ENCODE data around the gene TTC22.

Gene TTC22

GRCh38 chr1:54808443-54809207 is 7.5 kb upstream of the TTC22 start:
- DNase-seq: no peak

- no peak for DNase-seq
These were observed 6.6 kb upstream of the TTC22 start for GRCh38 chr1:54807756-54808155.

- DNase-seq: no peak
These were observed 5.9 kb upstream of the TTC22 start for GRCh38 chr1:54806931-54807611.

GRCh38 chr1:54805981-54806381 is 4.9 kb upstream of the TTC22 start:
- DNase-seq: no peak

DNA sequence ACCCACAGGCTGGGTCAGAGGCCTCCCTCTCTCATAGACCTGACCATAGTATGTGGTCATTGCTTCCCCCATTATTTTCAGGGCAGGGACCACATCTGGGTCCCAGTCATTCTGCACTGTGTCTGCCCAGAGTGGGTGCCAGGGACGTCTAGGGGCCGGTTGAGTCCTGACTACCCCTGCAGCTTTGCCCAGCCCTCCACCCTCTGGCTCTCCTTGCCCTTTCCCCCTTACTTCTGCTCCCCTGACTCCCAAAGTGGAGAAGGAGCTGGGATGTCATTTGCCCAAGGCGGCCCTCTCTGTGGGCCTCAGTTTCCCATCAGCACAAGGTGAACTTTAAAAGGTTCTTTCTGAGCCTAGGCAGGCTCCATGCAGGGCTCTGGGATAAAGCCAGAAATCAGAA is 4.3 kb upstream of the TTC22 start:
- no peak for DNase-seq

DNA sequence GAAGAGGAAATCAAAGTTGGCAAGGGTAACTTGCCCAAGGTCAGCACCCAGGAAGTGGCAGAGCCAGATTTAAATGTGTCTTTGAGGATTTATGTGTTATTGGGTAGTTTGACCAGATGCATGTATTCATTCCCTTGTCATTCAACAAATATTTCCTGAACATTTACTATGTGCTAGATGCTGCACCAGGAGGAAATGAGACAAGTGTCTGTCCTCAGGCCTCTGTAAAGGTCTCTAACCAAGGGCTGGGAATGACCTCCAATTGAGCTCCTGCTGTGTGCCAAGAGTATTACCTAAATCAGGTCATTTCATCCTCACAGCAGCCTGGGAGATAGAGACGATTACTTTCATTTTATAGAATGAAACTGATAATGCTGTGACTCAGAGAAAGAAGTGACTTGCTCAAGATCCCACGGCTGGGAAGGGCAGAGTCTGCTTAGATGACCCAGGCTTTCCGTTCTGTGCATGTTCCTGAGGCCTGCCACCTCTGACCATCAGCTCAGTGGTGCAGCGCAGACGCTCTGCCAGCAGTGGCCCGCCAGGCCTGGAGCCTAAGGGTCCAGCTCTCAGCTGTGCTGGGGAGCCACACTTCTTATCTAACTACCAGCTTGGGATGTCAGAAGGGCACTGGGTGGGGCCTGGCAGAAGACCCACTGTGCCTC is 3.5 kb upstream of the TTC22 start:
- DNase-seq: no peak

- DNase-seq: no peak
These were observed 2.8 kb upstream of the TTC22 start for GRCh38 chr1:54803761-54804470.

DNA sequence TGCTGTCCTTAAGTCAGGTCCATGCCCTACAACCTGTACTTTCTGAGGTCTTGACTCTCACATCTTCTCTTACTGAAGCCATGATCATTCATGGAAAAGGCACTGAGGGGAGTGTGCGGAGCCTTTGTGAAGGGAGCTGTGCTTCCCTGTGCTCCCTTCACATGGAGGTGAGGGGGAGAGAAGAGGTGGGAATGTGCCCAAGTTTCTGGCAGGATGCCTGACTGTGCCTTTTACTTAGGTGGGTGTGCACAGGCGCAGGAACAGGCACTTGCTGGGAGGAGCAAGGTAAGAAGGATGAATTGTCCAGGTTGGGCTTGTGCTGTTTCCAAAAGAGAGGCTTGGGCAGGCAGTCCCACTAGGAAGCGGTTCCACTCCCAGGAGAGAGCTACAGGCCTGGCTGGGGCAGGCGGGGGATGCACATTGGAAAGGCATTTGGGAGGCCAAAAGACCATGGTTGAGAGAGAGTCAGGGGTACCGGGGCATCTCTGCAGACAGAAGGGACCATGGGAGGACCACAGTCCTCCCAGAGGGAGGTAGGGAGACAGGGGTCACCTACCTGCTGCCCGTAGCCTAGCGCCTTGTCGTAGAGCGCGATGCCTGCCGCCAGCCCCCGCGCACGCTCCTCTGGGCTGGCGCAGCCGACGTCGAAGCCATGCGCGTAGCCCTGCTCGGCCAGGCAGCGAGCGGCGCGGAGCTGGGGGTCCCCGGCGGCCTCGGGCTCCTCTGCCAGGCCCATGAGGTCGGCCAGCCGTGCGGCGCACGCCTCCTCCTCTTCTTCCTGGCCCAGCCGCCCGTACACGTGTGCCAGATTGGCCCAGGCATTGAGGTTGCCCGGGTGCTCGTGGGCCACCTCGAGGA is 853 bp downstream of the TTC22 start:
- DNase-seq: no peak

DNA sequence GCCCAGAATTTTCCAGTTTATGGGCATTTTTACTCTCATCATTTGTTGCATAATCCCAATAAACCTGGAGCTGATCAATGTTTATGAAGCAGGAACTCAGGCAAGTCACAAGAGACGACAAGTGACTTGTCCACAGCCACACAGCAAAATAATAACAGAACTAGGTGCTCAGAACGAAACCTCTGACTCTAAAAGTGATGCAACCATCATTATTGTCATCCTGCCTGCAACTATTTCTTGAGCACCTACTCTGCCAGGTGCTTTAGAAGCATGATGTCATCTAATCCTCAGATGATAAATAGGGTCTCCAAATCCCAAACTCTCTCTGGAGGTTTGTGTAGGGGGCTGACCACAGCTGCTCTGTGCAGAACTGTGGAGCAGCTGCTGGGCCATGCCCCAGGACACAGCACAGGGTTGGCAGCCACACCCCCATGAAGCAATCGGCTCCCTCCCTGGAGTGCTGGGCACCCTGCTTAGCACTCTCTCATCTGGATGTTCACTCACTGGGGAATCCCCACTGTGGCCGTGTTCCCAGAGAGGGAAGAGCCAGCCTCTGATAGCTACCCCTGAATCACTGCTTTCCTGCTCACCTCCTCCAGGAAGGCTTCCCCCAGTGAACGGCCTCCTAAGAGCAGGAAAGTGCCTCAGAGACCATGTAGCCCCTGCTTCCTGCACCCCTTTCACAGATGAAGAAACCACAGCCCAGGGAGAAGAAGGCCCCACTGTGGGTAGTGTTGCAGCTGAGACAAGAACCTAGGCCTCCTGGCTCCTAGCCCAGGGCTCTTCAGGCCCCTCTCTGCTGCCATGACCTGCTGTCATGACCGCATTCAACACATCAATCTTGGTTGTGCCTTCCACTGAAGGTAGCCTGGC is 2.1 kb downstream of the TTC22 start:
- no peak for DNase-seq

GRCh38 chr1:54798206-54798605 is 2.9 kb downstream of the TTC22 start:
- no peak for DNase-seq

DNA sequence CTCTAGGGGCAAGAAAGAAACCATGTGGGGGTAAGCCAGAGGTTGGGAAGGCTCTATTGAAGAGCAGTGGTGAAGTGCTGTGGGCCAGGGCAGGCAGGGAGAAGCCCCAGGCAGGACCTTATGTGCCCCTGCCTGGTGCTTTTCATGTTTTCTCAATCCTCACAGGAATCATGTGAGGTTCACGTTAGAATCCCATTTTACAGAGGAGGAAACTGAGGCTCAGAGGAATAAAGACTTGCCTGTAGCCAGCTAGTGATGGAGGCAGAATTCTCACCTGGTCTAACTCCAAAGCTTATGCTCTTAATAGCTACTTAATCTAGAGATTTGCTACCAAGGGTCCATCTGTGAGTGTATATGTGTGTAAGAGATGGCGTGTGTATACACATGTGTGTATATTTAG is 4.2 kb downstream of the TTC22 start:
- DNase-seq: no peak

DNA sequence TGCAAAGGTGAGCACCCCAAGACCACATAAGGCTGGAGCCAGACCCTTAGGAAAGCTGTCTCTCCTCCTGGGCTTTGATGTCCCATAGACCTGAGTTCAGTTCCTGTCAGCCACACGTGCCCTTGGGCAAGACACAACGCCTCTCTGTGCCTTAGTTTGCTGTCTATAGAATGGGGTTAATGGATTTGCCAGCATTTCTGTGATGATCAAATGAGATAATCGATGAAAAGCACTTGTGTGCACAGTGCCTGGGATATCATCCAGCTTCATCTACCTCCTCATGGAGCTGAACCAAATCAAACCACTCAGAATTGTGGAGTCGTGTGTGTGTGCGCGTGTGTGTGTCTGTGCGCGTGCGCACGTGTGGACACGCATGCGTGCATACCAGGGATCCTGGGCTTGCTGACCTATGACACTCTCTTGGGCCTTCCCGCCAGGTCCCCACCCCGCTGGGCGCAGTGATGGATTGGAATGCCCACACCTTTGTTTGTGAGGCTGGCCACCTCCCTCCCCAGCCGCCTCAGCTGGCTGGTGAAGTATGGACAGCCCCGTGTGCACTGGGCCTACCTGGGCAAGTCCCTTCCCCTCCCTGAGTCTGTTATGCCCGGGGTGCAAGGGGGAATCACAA is 5.2 kb downstream of the TTC22 start:
- DNase-seq: no peak

DNA sequence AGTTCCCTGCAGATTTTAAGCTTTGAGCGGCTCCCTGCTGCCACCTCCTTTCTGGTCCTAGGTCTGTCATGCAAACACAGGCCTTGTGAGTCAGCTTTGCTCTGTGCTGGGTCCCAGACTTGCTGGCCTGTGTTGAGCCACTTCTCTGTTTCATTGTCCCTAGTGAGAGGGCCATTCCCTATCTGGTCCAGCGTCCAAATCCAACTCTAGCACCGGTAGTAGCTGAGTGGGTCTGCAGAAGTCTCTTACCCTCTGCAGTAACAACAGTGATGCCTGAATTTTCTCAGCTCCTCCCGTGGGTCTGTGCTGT is 5.8 kb downstream of the TTC22 start:
- no peak for DNase-seq

DNA sequence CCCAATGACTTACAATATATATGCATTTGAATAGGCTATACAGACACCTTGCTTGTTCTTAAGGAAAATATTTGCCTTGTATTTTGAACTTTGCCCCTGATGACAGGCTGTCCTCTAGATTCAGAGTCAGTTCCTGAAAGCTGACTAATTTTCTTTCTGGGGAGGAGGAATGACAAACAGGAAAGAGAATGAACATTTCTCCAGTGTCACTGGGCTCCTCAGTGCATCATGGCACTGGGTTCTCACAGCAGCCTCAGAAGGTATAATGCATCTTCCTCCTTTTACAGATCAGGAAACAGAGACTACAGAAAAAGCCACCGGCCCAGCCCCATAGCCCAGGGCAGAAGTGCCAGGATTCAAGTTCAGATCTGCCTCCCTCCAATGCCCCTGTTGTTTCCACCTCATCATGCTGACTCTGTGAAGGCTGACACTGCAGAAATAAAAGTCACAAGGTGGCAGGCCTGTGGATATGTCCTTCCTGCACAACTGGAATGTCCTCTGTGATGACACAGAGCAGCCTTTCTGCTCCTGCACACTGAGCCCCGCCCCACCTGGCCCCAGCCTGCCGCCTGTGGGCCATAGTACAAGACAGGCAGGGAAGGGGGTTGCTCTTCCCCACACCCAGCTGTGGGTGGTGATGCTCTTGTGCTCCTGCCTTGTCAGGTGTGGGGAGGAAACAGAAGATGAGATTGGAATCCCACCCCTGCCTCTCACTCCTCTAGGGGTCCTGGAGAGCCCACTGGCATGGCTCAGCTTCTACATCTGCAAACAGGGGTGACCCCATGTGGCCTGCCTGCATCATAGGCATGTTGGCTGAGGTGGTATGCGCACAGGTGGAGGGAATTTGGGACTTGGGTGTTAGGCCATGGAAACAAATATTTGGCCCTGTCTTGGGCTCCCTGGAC is 6.4 kb downstream of the TTC22 start:
- no peak for DNase-seq

GRCh38 chr1:54792686-54793282 is 8.3 kb downstream of the TTC22 start:
- no peak for DNase-seq

- DNase-seq: no peak
These were observed 9.1 kb downstream of the TTC22 start for GRCh38 chr1:54791880-54792522.

DNA sequence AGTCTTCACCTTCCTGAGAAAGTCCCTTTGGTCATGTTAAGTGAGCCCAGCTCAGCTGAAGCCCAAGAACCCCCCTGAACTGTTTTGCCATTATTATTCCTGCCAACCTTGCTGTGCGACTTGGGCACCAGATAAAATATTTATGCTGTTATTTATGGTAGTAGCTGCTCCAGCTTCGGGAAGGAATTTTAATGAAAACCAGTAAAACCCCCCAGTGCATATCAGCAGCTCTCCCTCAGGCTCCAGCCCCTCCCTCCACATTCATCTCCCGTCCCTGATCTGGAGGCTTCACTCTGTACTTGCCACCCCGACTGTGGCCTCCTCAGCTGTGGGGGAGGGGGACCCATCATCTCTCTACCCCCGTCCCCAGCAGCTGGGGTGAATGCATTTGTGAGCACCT is 12.7 kb downstream of the TTC22 start:
- no peak for DNase-seq

DNA sequence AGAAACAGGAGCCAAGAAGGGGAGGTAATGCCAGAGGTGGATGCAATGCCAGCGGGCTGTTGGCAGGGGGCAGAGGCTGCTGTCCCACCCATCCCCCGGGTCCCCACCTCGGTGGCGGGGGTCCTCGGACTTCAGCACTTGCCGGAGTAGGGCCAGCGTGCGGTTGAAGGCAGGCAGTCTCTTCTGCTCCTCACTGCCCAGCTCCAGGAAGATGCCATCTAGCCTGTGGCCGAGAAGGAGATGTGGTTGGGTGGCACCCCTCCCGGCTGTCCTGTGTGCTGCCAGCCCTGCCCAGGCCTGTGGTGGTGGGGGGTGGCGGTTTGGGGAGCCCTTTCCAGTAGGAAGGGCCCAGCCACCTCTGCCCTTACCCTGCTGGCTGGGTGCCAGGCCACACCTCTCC is 13.5 kb downstream of the TTC22 start:
- DNase-seq: no peak

GRCh38 chr1:54786778-54787177 is 14.3 kb downstream of the TTC22 start:
- no peak for DNase-seq
